Neural progenitor cell (in vitro differentiated cells): ENCODE results near the gene AKAP1. TPM values are rescaled to one million over a fixed set of nuclear protein-coding genes. Genes with fewer than 3 reads are reported as not detected.

Experiments
- DNase-seq: peaks from one replicate; pipeline ENCODE4 v3.0.0-alpha.2; 2016; ENCODE audit warnings: low spot score
- H2AFZ ChIP-seq: fragments of 200-600 bp; sonication (generic); replicated peaks from 2 replicates; pipeline ENCODE4 v1.6.1; 2016; ENCODE audit warnings: antibody characterized with exemption
- H3F3A ChIP-seq: fragments of 200-600 bp; sonication (generic); 2 replicates; pipeline ENCODE4 v1.6.1; 2016; ENCODE audit warnings: antibody characterized with exemption, low read depth
- H3K27ac ChIP-seq: fragments of 200-600 bp; sonication (generic); 2 replicates; pipeline ENCODE4 v1.5.1; 2016; ENCODE audit warnings: mild to moderate bottlenecking
- H3K27me3 ChIP-seq: fragments of 200-600 bp; sonication (generic); 2 replicates; pipeline ENCODE4 v1.6.1; 2016; ENCODE audit warnings: mild to moderate bottlenecking, moderate library complexity
- H3K36me3 ChIP-seq: fragments of 200-600 bp; sonication (generic); 2 replicates; pipeline ENCODE4 v1.5.1; 2016
- H3K4me1 ChIP-seq: fragments of 200-600 bp; sonication (generic); 2 replicates; pipeline ENCODE4 v1.6.1; 2016; ENCODE audit warnings: mixed run types
- H3K4me2 ChIP-seq: fragments of 200-600 bp; sonication (generic); 2 replicates; pipeline ENCODE4 v1.6.1; 2016
- H3K4me3 ChIP-seq: fragments of 200-600 bp; sonication (generic); 2 replicates; pipeline ENCODE4 v1.5.1; 2016
- H3K79me2 ChIP-seq: fragments of 200-600 bp; sonication (generic); 2 replicates; pipeline ENCODE4 v1.6.1; 2016; ENCODE audit warnings: low read depth
- H3K9ac ChIP-seq: fragments of 200-600 bp; sonication (generic); 2 replicates; pipeline ENCODE4 v1.6.1; 2016
- H3K9me3 ChIP-seq: fragments of 200-600 bp; sonication (generic); 2 replicates; pipeline ENCODE4 v1.5.1; 2016; ENCODE audit warnings: low read depth
- H4K20me1 ChIP-seq: fragments of 200-600 bp; sonication (generic); 2 replicates; pipeline ENCODE4 v1.6.1; 2016; ENCODE audit warnings: low read depth
- H3K27ac Mint-ChIP-seq: 3 replicates; pipeline ENCODE4 v1.8.0; 2021; ENCODE audit warnings: mixed read lengths
- H3K27me3 Mint-ChIP-seq: 2 replicates; pipeline ENCODE4 v1.8.0; 2022; ENCODE audit warnings: low read depth, mild to moderate bottlenecking, inconsistent platforms, moderate library complexity, mixed read lengths; ENCODE audit not compliant: insufficient read depth
- H3K36me3 Mint-ChIP-seq: 3 replicates; pipeline ENCODE4 v1.8.0; 2021; ENCODE audit warnings: mixed read lengths
- H3K4me1 Mint-ChIP-seq: 3 replicates; pipeline ENCODE4 v1.8.0; 2021; ENCODE audit warnings: mixed read lengths
- H3K4me3 Mint-ChIP-seq: 3 replicates; pipeline ENCODE4 v1.8.0; 2021; ENCODE audit warnings: mild to moderate bottlenecking, moderate library complexity, mixed read lengths
- H3K9me3 Mint-ChIP-seq: 3 replicates; pipeline ENCODE4 v1.8.0; 2020; ENCODE audit warnings: mixed read lengths
- CTCF ChIP-seq: fragments of 200-600 bp; sonication (generic); IDR thresholded peaks from 2 replicates; pipeline ENCODE4 v1.5.1; 2017; ENCODE audit warnings: antibody characterized with exemption, mild to moderate bottlenecking
- EZH2 ChIP-seq: fragments of 200-600 bp; sonication (generic); IDR thresholded peaks from 2 replicates; pipeline ENCODE4 v1.6.1; 2017; ENCODE audit warnings: antibody characterized with exemption, mild to moderate bottlenecking, moderate library complexity
- EZH2phosphoT487 ChIP-seq: fragments of 200-600 bp; sonication (generic); IDR thresholded peaks from 2 replicates; pipeline ENCODE4 v1.6.1; 2017; ENCODE audit warnings: antibody characterized with exemption
- total RNA-seq: library from RNA; depleted of rRNA; stranded (reverse); fragments of >200 nt; gene quantifications from 2 replicates; pipeline ENCODE4 v1.2.3, GENCODE V29; 2015; ENCODE audit warnings: low replicate concordance

Gene AKAP1
- total RNA-seq, 1 donor from 2014 or later = 8.8 TPM

GRCh38 chr17:57044976-57045867 lies 39.8 kb upstream of the AKAP1 start:
- Histone ChIP-seq H2AFZ (no peak overlapping the region), H3K79me2 (no peaks in the 10 kb centered on the region), H3F3A (no peaks in the 10 kb centered on the region), H3K4me1 (no peaks in the 10 kb centered on the region), H4K20me1 (no peaks in the 10 kb centered on the region), H3K4me3 (no peak overlapping the region), H3K27ac (no peak overlapping the region), H3K9ac (no peak overlapping the region), H3K9me3 (no peaks in the 10 kb centered on the region), H3K4me2 (no peak overlapping the region), H3K36me3 (no peaks in the 10 kb centered on the region), H3K27me3 (no peaks in the 10 kb centered on the region)
- DNase-seq = no peak
- Mint-ChIP-seq H3K36me3 (no peaks in the 10 kb centered on the region), H3K27me3 (peaks cover 13% of the 10 kb centered on the region), H3K4me3 (no peak overlapping the region), H3K27ac (no peak overlapping the region), H3K9me3 (peaks cover 2% of the 10 kb centered on the region), H3K4me1 (no peaks in the 10 kb centered on the region)
- no peak for TF ChIP-seq EZH2phosphoT487
- TF ChIP-seq EZH2 = no peak
- no peak for TF ChIP-seq CTCF

GRCh38 chr17:57045868-57046704 lies 39.0 kb upstream of the AKAP1 start:
- H2AFZ ChIP-seq = no peak overlapping the region
- H3K4me3 Mint-ChIP-seq = no peak overlapping the region
- H3K9me3 Mint-ChIP-seq = peaks cover 2% of the 10 kb centered on the region
- H3K36me3 Mint-ChIP-seq = no peaks in the 10 kb centered on the region
- peaks cover 13% of the 10 kb centered on the region for H3K27me3 Mint-ChIP-seq
- no peaks in the 10 kb centered on the region for H3K4me1 ChIP-seq
- no peak overlapping the region for H3K27ac ChIP-seq
- TF ChIP-seq CTCF = no peak
- no peak for TF ChIP-seq EZH2phosphoT487
- TF ChIP-seq EZH2 = no peak
- no peaks in the 10 kb centered on the region for H3F3A ChIP-seq
- no peaks in the 10 kb centered on the region for H3K9me3 ChIP-seq
- H3K4me3 ChIP-seq = no peak overlapping the region
- H3K79me2 ChIP-seq = no peaks in the 10 kb centered on the region
- H3K27me3 ChIP-seq = no peaks in the 10 kb centered on the region
- H3K9ac ChIP-seq = no peak overlapping the region
- H4K20me1 ChIP-seq = no peaks in the 10 kb centered on the region
- no peak for DNase-seq
- H3K4me2 ChIP-seq = no peak overlapping the region
- no peaks in the 10 kb centered on the region for H3K36me3 ChIP-seq
- no peak overlapping the region for H3K27ac Mint-ChIP-seq
- no peaks in the 10 kb centered on the region for H3K4me1 Mint-ChIP-seq

GRCh38 chr17:57046749-57047148 lies 38.3 kb upstream of the AKAP1 start:
- peaks cover 1% of the 10 kb centered on the region for H3K4me1 Mint-ChIP-seq
- Histone ChIP-seq H3K4me3 (no peak overlapping the region), H3K27ac (no peak overlapping the region), H3K9me3 (no peaks in the 10 kb centered on the region), H3K36me3 (no peaks in the 10 kb centered on the region), H3K4me1 (peaks cover under 1% of the 10 kb centered on the region), H3K27me3 (no peaks in the 10 kb centered on the region), H3K4me2 (no peak overlapping the region), H2AFZ (no peak overlapping the region), H4K20me1 (no peaks in the 10 kb centered on the region), H3K9ac (no peak overlapping the region), H3K79me2 (no peaks in the 10 kb centered on the region), H3F3A (peaks cover 6% of the 10 kb centered on the region)
- no peaks in the 10 kb centered on the region for H3K36me3 Mint-ChIP-seq
- no peak overlapping the region for H3K4me3 Mint-ChIP-seq
- peaks cover 2% of the 10 kb centered on the region for H3K9me3 Mint-ChIP-seq
- peaks cover 13% of the 10 kb centered on the region for H3K27me3 Mint-ChIP-seq
- H3K27ac Mint-ChIP-seq = no peak overlapping the region
- TF ChIP-seq CTCF (no peak), EZH2 (no peak), EZH2phosphoT487 (no peak)
- DNase-seq = no peak
